HCT116 (cell line): ENCODE results near the gene IGSF6.

Experiments
- POLR2AphosphoS5 ChIP-seq: IDR thresholded peaks from 2 replicates; pipeline ENCODE4 v1.6.1; 2011; ENCODE audit warnings: mild to moderate bottlenecking, low read depth, low read length, moderate library complexity
- ZNF274 ChIP-seq: fragments of 200-500 bp; sonication (Bioruptor generic); IDR thresholded peaks from 2 replicates; pipeline ENCODE4 v1.6.1; 2014; ENCODE audit warnings: mild to moderate bottlenecking, low read depth, low read length, inconsistent platforms
- TF ChIP-seq, protein P1 (sequence below): IDR thresholded peaks from 2 replicates; pipeline ENCODE4 v1.6.1; 2012; ENCODE audit warnings: low read depth

DNA sequence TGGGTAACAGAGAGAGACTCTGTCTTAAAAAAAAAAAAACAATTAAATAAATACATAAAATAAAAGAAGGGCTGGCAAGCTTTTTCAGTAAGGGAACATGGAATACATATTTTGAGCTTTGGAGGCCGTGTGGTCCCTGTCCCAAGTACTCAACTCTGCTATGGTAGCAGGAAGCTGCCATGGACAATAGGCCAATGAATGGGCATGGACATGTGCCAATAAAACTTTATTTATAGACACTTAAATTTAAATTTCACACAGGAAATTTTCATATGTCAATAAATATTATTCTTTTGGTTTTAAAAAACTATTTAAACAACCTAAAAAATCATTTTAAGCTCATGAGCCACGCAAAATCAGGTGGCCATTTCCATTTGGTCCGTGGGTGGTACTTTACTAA is 15.2 kb upstream of the IGSF6 start:
- TF ChIP-seq POLR2AphosphoS5 (no peak), ZNF274 (no peak)
- TF ChIP-seq, protein P1, sequence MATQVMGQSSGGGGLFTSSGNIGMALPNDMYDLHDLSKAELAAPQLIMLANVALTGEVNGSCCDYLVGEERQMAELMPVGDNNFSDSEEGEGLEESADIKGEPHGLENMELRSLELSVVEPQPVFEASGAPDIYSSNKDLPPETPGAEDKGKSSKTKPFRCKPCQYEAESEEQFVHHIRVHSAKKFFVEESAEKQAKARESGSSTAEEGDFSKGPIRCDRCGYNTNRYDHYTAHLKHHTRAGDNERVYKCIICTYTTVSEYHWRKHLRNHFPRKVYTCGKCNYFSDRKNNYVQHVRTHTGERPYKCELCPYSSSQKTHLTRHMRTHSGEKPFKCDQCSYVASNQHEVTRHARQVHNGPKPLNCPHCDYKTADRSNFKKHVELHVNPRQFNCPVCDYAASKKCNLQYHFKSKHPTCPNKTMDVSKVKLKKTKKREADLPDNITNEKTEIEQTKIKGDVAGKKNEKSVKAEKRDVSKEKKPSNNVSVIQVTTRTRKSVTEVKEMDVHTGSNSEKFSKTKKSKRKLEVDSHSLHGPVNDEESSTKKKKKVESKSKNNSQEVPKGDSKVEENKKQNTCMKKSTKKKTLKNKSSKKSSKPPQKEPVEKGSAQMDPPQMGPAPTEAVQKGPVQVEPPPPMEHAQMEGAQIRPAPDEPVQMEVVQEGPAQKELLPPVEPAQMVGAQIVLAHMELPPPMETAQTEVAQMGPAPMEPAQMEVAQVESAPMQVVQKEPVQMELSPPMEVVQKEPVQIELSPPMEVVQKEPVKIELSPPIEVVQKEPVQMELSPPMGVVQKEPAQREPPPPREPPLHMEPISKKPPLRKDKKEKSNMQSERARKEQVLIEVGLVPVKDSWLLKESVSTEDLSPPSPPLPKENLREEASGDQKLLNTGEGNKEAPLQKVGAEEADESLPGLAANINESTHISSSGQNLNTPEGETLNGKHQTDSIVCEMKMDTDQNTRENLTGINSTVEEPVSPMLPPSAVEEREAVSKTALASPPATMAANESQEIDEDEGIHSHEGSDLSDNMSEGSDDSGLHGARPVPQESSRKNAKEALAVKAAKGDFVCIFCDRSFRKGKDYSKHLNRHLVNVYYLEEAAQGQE = no peak
